Transverse colon (tissue), 4 donors: ENCODE results near the gene C1orf159.

Experiments
- POLR2A ChIP-seq: fragments of 450-650 bp; IDR thresholded peaks from one replicate; pipeline ENCODE4 v1.6.1; 2016; ENCODE audit warnings: antibody characterized with exemption, mild to moderate bottlenecking, moderate library complexity
- POLR2AphosphoS5 ChIP-seq, 3 donors: sonication (generic); formaldehyde crosslinking; IDR thresholded peaks; one replicate each; pipeline ENCODE4 v1.6.1; 2016; ENCODE audit warnings: antibody characterized with exemption in 3 of 3
- TF ChIP-seq, protein P1 (sequence below), 5 experiments: fragments of 200-600 bp in 3 of 5; fragments of 450-650 bp in 2 of 5; sonication (generic) in 3 of 5; IDR thresholded peaks; 1 replicate in 2 of 5; 2 replicates in 3 of 5; pipeline ENCODE4 v1.5.1; 2016 to 2017; ENCODE audit warnings: antibody characterized with exemption in 5 of 5, inconsistent platforms in 3 of 5, mild to moderate bottlenecking in 2 of 5, moderate library complexity in 1 of 5

- TF ChIP-seq, protein P1, sequence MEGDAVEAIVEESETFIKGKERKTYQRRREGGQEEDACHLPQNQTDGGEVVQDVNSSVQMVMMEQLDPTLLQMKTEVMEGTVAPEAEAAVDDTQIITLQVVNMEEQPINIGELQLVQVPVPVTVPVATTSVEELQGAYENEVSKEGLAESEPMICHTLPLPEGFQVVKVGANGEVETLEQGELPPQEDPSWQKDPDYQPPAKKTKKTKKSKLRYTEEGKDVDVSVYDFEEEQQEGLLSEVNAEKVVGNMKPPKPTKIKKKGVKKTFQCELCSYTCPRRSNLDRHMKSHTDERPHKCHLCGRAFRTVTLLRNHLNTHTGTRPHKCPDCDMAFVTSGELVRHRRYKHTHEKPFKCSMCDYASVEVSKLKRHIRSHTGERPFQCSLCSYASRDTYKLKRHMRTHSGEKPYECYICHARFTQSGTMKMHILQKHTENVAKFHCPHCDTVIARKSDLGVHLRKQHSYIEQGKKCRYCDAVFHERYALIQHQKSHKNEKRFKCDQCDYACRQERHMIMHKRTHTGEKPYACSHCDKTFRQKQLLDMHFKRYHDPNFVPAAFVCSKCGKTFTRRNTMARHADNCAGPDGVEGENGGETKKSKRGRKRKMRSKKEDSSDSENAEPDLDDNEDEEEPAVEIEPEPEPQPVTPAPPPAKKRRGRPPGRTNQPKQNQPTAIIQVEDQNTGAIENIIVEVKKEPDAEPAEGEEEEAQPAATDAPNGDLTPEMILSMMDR (IDR thresholded peaks at IDR 0.05): no peak
- TF ChIP-seq POLR2A: no peak
- TF ChIP-seq POLR2AphosphoS5 (IDR thresholded peaks at IDR 0.05): no peak
These were observed 67.1 kb downstream of the C1orf159 start for GRCh38 chr1:1048765-1049164.
